Kidney (tissue), 14 donors: ENCODE results near the gene C2orf68. TPM values are rescaled to one million over a fixed set of nuclear protein-coding genes. Genes with fewer than 3 reads are reported as not detected.

Experiments used
- DNase-seq, 5 donors: peaks; one replicate each; pipeline ENCODE4 v3.0.0-alpha.2; 2013 to 2020
- FAIRE-seq: peaks from 2 replicates; lab custom pipeline; 2012; peaks lifted over from hg19 to GRCh38; lab: Jason Lieb, UNC
- H3K27ac ChIP-seq, 2 donors: one replicate each; pipeline ENCODE4 v1.7.0; 2013; ENCODE audit warnings: low read depth in 2 of 2, low read length in 2 of 2, inconsistent platforms in 1 of 2
- H3K27me3 ChIP-seq: one replicate; pipeline ENCODE4 v1.7.1; 2013; ENCODE audit warnings: low read length, inconsistent platforms; ENCODE audit not compliant: control insufficient read depth, insufficient read depth
- H3K36me3 ChIP-seq, 3 donors: one replicate each; pipeline versions ENCODE4 v1.7.0 to v1.7.1; 2013; ENCODE audit warnings: low read length in 3 of 3, control low read depth in 1 of 3, inconsistent platforms in 1 of 3; ENCODE audit not compliant: insufficient read depth in 3 of 3, control insufficient read depth in 2 of 3
- H3K4me1 ChIP-seq, 3 donors: one replicate each; pipeline versions ENCODE4 v1.7.0 to v1.7.1; 2013; ENCODE audit warnings: low read length in 3 of 3, inconsistent platforms in 1 of 3, low read depth in 1 of 3; ENCODE audit not compliant: control insufficient read depth in 2 of 3, insufficient read depth in 2 of 3
- H3K4me3 ChIP-seq, 3 donors: one replicate each; pipeline versions ENCODE4 v1.7.0 to v1.8.1; 2013; ENCODE audit warnings: low read length in 3 of 3, control low read depth in 1 of 3, inconsistent platforms in 1 of 3
- H3K9ac ChIP-seq, 3 donors: one replicate each; pipeline versions ENCODE4 v1.7.0 to v1.7.1; 2013; ENCODE audit warnings: low read length in 3 of 3, control low read depth in 1 of 3, inconsistent platforms in 1 of 3
- H3K9me3 ChIP-seq, 3 donors: one replicate each; pipeline versions ENCODE4 v1.7.0 to v1.7.1; 2013; ENCODE audit warnings: low read length in 3 of 3, control low read depth in 1 of 3, inconsistent platforms in 1 of 3; ENCODE audit not compliant: control insufficient read depth in 2 of 3, insufficient read depth in 1 of 3
- CTCF ChIP-seq: IDR thresholded peaks from 3 replicates; pipeline ENCODE4 v1.5.1; 2012; ENCODE audit warnings: mild to moderate bottlenecking, moderate library complexity, borderline replicate concordance; ENCODE audit not compliant: insufficient read depth; ENCODE audit errors: extremely low read depth
- intact Hi-C: fragments of 100-400 bp; cut with DNase I; formaldehyde crosslinking; loops from one replicate; pipeline ENCODE4 v1.11.1; 2022
- polyA plus RNA-seq: library from polyadenylated mRNA; stranded (reverse); fragments of 350-450 nt; fragmentation: Illumina TruSeq; extraction: RNeasy Lipid Tissue Mini Kit (QIAGEN cat#74804); gene quantifications from one replicate; pipeline ENCODE4 v1.2.3, GENCODE V29; 2014; ENCODE audit warnings: low read depth, low replicate concordance; ENCODE audit not compliant: insufficient read depth
- total RNA-seq: library from RNA; stranded (reverse); fragmentation: NEBNext Ultra II Directional; extraction: Animal tissue kit (Norgen Biotek cat#: 25700); gene quantifications from one replicate; pipeline ENCODE4 v1.2.1, GENCODE V29; 2021
- donor health status: control.
- donor health status: control.
- donor health status: control.
- donor health status: control.
- donor health status: control.
- donor health status: DM: yes; HTN: yes; CAD: no.
- donor health status: Normal renal cell carcinoma (clear cell type).

C2orf68 gene
- total and polyA plus RNA-seq, 2 donors from 2014 or later, result 34.5 to 37.6 TPM

GRCh38 chr2:85583667-85584353, 28.1 kb downstream of the C2orf68 start:
- Histone ChIP-seq H3K27ac (peak overlapping the region; percentile 93 to 94), H3K27me3 (no peaks in the 10 kb centered on the region), H3K36me3 (peaks cover 0 to 8% (median 2%) of the 10 kb centered on the region in 3 donors), H3K9me3 (no peaks in the 10 kb centered on the region), H3K4me1 (peaks cover 0 to 32% (median 16%) of the 10 kb centered on the region in 3 donors), H3K4me3 (peak overlapping the region; percentile 56 to 74 (median 64)), H3K9ac (peak overlapping the region in 1 of 3 donors; percentile 68)
- intact Hi-C loops, result no loop called here
- no peak for TF ChIP-seq CTCF
- FAIRE-seq (no peak), DNase-seq (peak in 1 of 5 donors; percentile 84)

- intact Hi-C loops, result no loop called here
- Histone ChIP-seq H3K9me3 (no peaks in the 10 kb centered on the region), H3K4me3 (no peak overlapping the region), H3K27ac (no peak overlapping the region), H3K9ac (no peak overlapping the region), H3K4me1 (peaks cover 0 to 33% (median 20%) of the 10 kb centered on the region in 3 donors), H3K36me3 (peaks cover 0 to 8% (median 2%) of the 10 kb centered on the region in 3 donors), H3K27me3 (no peaks in the 10 kb centered on the region)
- FAIRE-seq (no peak), DNase-seq (no peak)
- TF ChIP-seq CTCF, result no peak
These were observed 29.4 kb downstream of the C2orf68 start for GRCh38 chr2:85582492-85582891.

GRCh38 chr2:85580206-85580605, 31.7 kb downstream of the C2orf68 start:
- Histone ChIP-seq H3K4me1 (peaks cover 0 to 33% (median 20%) of the 10 kb centered on the region in 3 donors), H3K4me3 (no peak overlapping the region), H3K36me3 (peaks cover 0 to 8% (median 2%) of the 10 kb centered on the region in 3 donors), H3K27me3 (no peaks in the 10 kb centered on the region), H3K9ac (no peak overlapping the region), H3K27ac (no peak overlapping the region), H3K9me3 (no peaks in the 10 kb centered on the region)
- TF ChIP-seq CTCF, result no peak
- no peak for DNase-seq
- intact Hi-C loops, result no loop called here
- no peak for FAIRE-seq
